ENCODE results near the gene KHNYN.
A peak's percentile ranks its signal among the peaks of the same experiment; 100 is the strongest.

Gene KHNYN

DNA sequence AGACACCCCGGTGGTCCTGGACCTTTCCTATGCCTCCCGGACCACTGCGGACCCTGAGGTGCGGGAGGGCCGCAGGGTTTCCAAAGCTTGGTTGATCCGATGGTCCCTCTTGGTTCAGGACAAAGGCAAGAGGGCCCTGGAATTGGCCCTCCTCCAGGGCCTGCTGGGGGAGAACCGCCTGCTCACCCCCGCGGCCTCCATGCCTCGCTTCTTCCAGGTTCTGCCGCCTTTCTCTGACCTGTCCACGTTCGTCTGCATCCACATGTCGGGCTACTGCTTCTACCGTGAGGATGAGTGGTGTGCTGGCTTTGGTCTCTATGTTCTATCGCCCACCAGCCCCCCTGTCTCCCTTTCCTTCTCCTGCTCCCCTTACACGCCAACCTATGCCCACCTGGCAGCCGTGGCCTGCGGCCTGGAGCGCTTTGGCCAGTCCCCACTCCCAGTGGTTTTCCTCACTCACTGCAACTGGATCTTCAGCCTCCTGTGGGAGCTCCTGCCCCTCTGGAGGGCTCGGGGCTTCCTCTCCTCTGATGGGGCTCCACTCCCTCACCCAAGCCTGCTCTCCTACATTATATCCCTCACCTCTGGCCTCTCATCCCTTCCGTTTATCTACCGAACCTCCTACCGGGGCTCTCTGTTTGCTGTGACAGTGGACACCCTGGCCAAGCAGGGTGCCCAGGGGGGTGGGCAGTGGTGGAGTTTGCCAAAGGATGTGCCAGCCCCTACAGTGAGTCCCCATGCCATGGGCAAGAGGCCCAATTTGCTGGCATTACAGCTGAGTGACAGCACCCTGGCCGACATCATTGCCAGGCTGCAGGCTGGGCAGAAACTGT lies 14.1 kb upstream of the KHNYN start:
- Histone ChIP-seq H3K36me3 (ENCODE audit: insufficient read depth, low read length) (no peaks in the 10 kb centered on the region), H3K4me2 (ENCODE audit: low read length) (no peak overlapping the region), H3K4me3 (ENCODE audit: low read length) (no peak overlapping the region), H3K27me3 (ENCODE audit: control insufficient read depth, insufficient read depth, low read length) (peaks cover 13% of the 10 kb centered on the region), H3K4me1 (ENCODE audit: control insufficient read depth, insufficient read depth, low read length) (no peaks in the 10 kb centered on the region), H3K9ac (ENCODE audit: low read depth, low read length) (no peak overlapping the region), H3K9me3 (replicated peaks; ENCODE audit: low read length) (no peaks in the 10 kb centered on the region)

DNA sequence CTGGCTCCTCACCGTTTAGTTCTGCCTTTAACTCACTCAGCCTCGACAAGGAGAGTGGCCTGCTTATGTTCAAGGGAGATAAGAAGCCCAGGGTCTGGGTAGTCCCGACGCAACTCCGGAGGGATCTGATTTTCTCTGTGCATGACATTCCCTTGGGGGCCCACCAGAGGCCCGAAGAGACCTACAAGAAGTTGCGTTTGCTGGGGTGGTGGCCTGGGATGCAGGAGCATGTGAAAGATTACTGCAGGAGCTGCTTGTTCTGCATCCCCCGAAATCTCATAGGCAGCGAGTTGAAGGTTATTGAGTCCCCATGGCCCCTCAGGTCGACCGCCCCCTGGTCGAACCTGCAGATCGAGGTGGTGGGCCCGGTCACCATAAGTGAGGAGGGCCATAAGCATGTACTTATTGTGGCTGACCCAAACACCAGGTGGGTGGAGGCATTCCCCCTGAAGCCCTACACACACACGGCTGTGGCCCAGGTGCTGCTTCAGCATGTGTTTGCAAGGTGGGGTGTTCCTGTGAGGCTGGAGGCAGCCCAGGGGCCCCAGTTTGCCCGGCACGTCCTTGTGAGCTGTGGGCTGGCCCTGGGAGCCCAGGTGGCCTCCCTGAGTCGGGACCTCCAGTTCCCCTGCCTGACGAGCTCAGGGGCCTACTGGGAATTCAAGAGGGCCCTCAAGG lies 13.4 kb upstream of the KHNYN start:
- Histone ChIP-seq H3K4me2 (ENCODE audit: low read length) (no peak overlapping the region), H3K4me3 (ENCODE audit: low read length) (no peak overlapping the region), H3K9ac (ENCODE audit: low read depth, low read length) (no peak overlapping the region), H3K9me3 (replicated peaks; ENCODE audit: low read length) (no peaks in the 10 kb centered on the region), H3K4me1 (ENCODE audit: control insufficient read depth, insufficient read depth, low read length) (no peaks in the 10 kb centered on the region), H3K36me3 (ENCODE audit: insufficient read depth, low read length) (no peaks in the 10 kb centered on the region), H3K27me3 (ENCODE audit: control insufficient read depth, insufficient read depth, low read length) (peaks cover 5% of the 10 kb centered on the region)

DNA sequence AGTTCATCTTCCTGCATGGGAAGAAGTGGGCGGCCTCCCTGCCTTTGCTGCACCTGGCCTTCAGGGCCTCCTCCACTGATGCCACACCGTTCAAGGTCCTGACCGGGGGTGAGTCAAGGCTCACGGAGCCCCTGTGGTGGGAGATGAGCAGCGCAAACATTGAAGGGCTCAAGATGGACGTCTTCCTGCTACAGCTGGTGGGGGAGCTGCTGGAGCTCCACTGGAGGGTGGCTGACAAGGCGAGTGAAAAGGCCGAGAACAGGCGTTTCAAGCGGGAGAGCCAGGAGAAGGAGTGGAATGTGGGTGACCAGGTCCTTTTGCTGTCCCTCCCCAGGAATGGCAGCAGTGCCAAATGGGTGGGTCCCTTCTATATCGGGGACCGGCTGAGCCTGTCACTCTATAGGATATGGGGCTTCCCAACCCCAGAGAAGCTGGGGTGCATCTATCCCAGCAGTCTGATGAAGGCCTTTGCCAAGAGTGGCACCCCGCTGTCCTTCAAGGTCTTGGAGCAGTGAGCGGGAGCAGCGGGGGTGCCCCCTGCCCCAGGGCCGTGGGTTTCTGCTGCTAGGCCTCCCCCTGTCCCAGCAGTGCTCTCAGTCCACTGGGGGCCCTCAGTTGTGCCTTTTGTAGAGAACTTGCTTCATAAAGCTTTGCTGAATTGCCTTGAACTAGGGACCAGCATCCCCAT lies 12.7 kb upstream of the KHNYN start:
- Histone ChIP-seq H3K27me3 (ENCODE audit: control insufficient read depth, insufficient read depth, low read length) (peaks cover 5% of the 10 kb centered on the region), H3K9ac (ENCODE audit: low read depth, low read length) (no peak overlapping the region), H3K4me1 (ENCODE audit: control insufficient read depth, insufficient read depth, low read length) (no peaks in the 10 kb centered on the region), H3K4me2 (ENCODE audit: low read length) (no peak overlapping the region), H3K9me3 (replicated peaks; ENCODE audit: low read length) (no peaks in the 10 kb centered on the region), H3K4me3 (ENCODE audit: low read length) (no peak overlapping the region), H3K36me3 (ENCODE audit: insufficient read depth, low read length) (no peaks in the 10 kb centered on the region)

- Histone ChIP-seq H3K27me3 (ENCODE audit: control insufficient read depth, insufficient read depth, low read length) (peaks cover 7% of the 10 kb centered on the region), H3K9me3 (replicated peaks; ENCODE audit: low read length) (no peaks in the 10 kb centered on the region), H3K4me1 (ENCODE audit: control insufficient read depth, insufficient read depth, low read length) (no peaks in the 10 kb centered on the region), H3K36me3 (ENCODE audit: insufficient read depth, low read length) (no peaks in the 10 kb centered on the region), H3K4me2 (ENCODE audit: low read length) (no peak overlapping the region), H3K4me3 (ENCODE audit: low read length) (no peak overlapping the region), H3K9ac (ENCODE audit: low read depth, low read length) (no peak overlapping the region)
Measured at GRCh38 chr14:24417832-24418491, 11.8 kb upstream of the KHNYN start.

- Histone ChIP-seq H3K9me3 (replicated peaks; ENCODE audit: low read length) (no peaks in the 10 kb centered on the region), H3K4me3 (ENCODE audit: low read length) (no peak overlapping the region), H3K36me3 (ENCODE audit: insufficient read depth, low read length) (no peaks in the 10 kb centered on the region), H3K4me1 (ENCODE audit: control insufficient read depth, insufficient read depth, low read length) (no peaks in the 10 kb centered on the region), H3K4me2 (ENCODE audit: low read length) (no peak overlapping the region), H3K27me3 (ENCODE audit: control insufficient read depth, insufficient read depth, low read length) (peaks cover 11% of the 10 kb centered on the region), H3K9ac (ENCODE audit: low read depth, low read length) (no peak overlapping the region)
Measured at GRCh38 chr14:24418492-24418873, 11.3 kb upstream of the KHNYN start.

DNA sequence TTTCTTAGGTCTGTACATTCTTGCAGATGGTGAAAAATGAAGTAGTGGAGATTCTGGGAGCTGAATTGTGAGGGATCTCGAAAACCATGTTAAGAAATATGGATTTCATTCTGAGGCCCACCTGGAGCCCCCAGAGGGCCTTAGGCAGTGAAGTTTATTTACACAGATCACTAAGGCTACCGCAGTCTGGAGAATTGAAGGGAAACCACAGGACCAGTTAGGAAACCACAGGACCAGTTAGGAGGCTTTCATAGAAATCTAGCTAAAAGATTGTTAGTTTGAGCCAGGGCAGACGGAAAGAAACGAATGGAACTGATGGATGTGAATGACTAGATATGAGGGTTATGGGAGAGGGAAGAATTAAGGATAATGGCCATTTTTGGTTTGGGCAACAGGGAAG lies 7.5 kb upstream of the KHNYN start:
- Histone ChIP-seq H3K9ac (ENCODE audit: low read depth, low read length) (no peak overlapping the region), H3K4me1 (ENCODE audit: control insufficient read depth, insufficient read depth, low read length) (peaks cover 20% of the 10 kb centered on the region), H3K4me3 (ENCODE audit: low read length) (no peak overlapping the region), H3K27me3 (ENCODE audit: control insufficient read depth, insufficient read depth, low read length) (peaks cover 11% of the 10 kb centered on the region), H3K4me2 (ENCODE audit: low read length) (no peak overlapping the region), H3K36me3 (ENCODE audit: insufficient read depth, low read length) (no peaks in the 10 kb centered on the region), H3K9me3 (replicated peaks; ENCODE audit: low read length) (no peaks in the 10 kb centered on the region)

- Histone ChIP-seq H3K4me3 (ENCODE audit: low read length) (no peak overlapping the region), H3K27me3 (ENCODE audit: control insufficient read depth, insufficient read depth, low read length) (peaks cover 11% of the 10 kb centered on the region), H3K4me2 (ENCODE audit: low read length) (no peak overlapping the region), H3K9ac (ENCODE audit: low read depth, low read length) (no peak overlapping the region), H3K36me3 (ENCODE audit: insufficient read depth, low read length) (no peaks in the 10 kb centered on the region), H3K4me1 (ENCODE audit: control insufficient read depth, insufficient read depth, low read length) (peaks cover 20% of the 10 kb centered on the region), H3K9me3 (replicated peaks; ENCODE audit: low read length) (no peaks in the 10 kb centered on the region)
Measured at GRCh38 chr14:24422694-24423601, 6.8 kb upstream of the KHNYN start.

- no peak overlapping the region for H3K4me3 ChIP-seq (ENCODE audit: low read length)
- H3K9ac ChIP-seq (ENCODE audit: low read depth, low read length): no peak overlapping the region
- H3K4me2 ChIP-seq (ENCODE audit: low read length): peak overlapping the region; percentile 6
- H3K4me1 ChIP-seq (ENCODE audit: control insufficient read depth, insufficient read depth, low read length): peaks cover 27% of the 10 kb centered on the region
- no peaks in the 10 kb centered on the region for H3K9me3 ChIP-seq (replicated peaks; ENCODE audit: low read length)
- no peaks in the 10 kb centered on the region for H3K36me3 ChIP-seq (ENCODE audit: insufficient read depth, low read length)
- H3K27me3 ChIP-seq (ENCODE audit: control insufficient read depth, insufficient read depth, low read length): peaks cover 6% of the 10 kb centered on the region
Measured at GRCh38 chr14:24425704-24426103, 4.0 kb upstream of the KHNYN start.

GRCh38 chr14:24426150-24426911 lies 3.4 kb upstream of the KHNYN start:
- Histone ChIP-seq H3K4me2 (ENCODE audit: low read length) (peak overlapping the region; percentile 6), H3K4me1 (ENCODE audit: control insufficient read depth, insufficient read depth, low read length) (peaks cover 31% of the 10 kb centered on the region), H3K36me3 (ENCODE audit: insufficient read depth, low read length) (no peaks in the 10 kb centered on the region), H3K9ac (ENCODE audit: low read depth, low read length) (no peak overlapping the region), H3K9me3 (replicated peaks; ENCODE audit: low read length) (no peaks in the 10 kb centered on the region), H3K27me3 (ENCODE audit: control insufficient read depth, insufficient read depth, low read length) (peaks cover 6% of the 10 kb centered on the region), H3K4me3 (ENCODE audit: low read length) (no peak overlapping the region)

DNA sequence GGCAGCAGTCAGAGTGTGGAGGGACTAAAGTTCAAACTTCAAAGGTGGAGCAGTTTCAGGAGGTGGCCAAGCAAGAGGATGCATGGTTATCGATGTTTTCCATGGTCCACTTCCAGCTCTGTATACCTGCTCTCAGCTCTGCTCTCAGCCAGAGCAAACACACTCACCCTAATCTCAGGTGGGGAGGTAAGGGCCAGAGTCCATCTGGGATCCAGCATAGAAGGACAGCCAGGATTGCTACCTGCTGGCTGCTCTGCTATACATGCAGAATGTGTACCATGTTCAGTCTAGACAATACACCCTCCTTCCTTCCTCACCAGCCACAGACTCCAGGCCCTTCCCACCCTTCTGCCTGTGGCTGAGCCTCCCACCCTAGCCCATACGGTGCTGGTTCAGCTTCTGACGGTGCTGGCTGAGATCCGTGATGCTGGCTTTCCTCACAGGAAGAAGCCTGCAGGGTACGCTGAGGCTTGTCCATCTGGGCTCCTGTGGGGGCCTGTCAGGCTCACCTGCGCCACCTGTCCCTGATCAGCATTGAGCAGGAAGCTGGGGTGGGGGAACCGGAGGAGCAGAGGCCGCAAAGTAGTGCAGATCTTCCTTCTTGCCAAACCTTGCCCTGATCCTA lies 2.7 kb upstream of the KHNYN start:
- no peak overlapping the region for H3K4me2 ChIP-seq (ENCODE audit: low read length)
- H3K36me3 ChIP-seq (ENCODE audit: insufficient read depth, low read length): peaks cover 1% of the 10 kb centered on the region
- peaks cover 36% of the 10 kb centered on the region for H3K4me1 ChIP-seq (ENCODE audit: control insufficient read depth, insufficient read depth, low read length)
- H3K27me3 ChIP-seq (ENCODE audit: control insufficient read depth, insufficient read depth, low read length): peaks cover 6% of the 10 kb centered on the region
- no peak overlapping the region for H3K4me3 ChIP-seq (ENCODE audit: low read length)
- no peaks in the 10 kb centered on the region for H3K9me3 ChIP-seq (replicated peaks; ENCODE audit: low read length)
- H3K9ac ChIP-seq (ENCODE audit: low read depth, low read length): no peak overlapping the region

Data from skeletal muscle satellite cell (primary cell).